Activated T-cell treated with anti-CD3 and anti-CD28 coated beads, Interleukin-2, amount 50 U/mL, for 48 hours (primary cell): ENCODE data around the gene CHRNA9.

Experiments used
- DNase-seq, 2 experiments: peaks; one replicate each; pipeline ENCODE4 v3.0.0-alpha.2; 2020

Gene CHRNA9

DNA sequence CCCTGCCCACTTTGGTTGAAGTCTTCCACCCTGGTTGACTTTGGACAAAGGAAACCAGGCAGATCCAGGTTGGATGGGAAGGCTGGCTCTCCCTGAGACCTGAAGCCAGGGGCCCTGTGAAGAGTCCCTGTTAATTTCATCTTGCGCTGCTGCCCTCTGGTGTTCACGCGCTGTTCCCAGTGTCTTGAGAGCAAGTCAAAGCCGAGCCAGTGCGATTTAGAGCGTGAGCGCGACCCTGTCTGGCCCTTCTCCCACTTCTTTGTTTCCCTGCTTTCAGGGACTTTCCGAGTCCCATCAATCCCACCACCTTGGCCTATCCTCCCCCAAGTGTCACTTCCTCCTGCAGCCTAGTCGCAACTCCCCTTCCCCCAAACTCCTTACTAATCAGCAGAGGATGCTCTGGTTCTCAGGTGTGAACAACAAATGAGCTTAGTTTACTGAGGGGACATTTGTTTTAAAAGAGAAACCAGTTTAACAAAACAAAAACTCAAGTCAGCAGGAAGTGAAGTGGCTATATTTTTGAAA is 25.8 kb upstream of the CHRNA9 start:
- DNase-seq, result peak; percentile 93 to 96

DNA sequence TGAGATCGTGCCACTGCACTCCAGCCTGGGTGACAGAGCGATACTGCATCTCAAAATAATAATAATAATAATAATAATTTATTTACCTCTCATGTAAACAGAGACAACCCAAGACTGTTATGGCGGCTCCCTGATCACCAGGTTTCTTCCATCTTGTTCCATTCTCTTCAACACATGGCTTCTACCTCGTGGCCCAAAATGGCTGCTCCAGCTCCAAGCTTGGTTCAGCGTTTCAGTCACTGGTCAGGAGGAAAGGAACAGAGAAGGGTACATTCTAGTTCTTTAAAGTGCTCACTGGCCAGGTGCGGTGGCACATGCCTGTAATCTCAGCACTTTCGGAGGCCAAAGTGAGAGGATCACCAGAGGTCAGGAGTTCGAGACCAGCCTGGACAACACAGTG is 24.9 kb upstream of the CHRNA9 start:
- DNase-seq, result no peak

DNA sequence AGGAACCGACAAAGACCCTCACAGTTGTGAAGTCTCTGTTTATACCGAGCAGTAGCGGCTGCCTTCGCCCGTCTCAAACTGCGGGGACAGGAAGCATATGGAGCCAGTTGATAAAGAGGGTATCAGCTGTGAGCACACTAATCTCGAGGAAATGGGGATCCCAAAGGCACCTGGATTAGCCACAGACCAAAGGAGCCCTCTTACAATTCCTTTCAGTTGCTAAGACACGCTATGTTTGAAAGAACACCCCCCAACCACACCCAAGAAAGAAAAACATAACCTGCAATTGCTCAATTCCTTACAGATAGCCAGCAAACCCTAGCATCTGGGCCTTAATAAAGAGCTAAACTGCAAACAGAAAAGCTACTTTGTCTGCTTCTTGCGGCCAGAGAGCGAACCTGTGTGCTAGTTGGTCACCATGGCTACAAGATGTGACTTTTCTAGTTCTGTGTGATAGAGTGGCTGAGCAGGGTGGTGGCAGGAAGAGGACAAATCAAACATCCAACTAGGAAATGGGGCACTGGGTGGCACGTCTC is 23.3 kb upstream of the CHRNA9 start:
- DNase-seq, result no peak

DNA sequence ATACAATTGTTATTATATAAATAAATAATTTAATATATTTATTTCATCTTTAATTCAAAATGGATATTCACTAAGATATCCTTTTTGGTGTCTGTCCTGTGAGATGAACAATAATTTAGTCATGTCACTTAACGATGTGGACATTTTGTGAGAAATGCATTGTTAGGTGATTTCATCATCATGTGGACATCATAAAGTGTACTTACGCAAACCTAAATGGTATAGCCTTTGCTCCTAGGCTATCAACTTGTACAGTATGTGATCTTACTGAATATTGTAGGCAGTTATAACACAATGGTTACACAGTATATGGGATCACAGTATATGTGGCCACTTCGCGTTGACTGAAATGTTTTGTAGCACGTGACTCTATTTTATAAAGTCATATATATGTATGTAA is 20.2 kb upstream of the CHRNA9 start:
- DNase-seq, result no peak

DNA sequence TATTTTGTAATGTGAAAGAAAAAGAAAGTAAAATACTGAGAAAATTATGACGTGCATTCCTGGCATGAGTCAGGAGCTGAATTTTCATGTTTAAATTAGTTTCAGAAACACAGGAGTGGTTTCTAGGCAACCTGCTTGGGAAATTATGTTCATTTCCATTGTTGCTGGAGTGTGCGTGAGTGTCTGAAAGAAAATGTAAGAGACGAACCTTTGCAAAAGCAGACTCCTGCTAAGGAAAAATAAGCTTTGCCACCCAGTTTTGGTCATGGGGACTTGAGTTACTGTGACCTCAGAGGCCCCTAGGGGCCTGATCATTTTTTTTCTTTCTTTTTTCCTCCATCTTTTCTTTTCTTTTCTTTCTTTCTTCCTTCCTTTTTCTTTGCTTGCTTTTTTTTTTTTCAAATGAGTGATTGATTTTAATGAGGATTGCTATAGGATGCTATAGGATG is 18.8 kb upstream of the CHRNA9 start:
- peak in 1 of 2 experiments; percentile 47 for DNase-seq

DNA sequence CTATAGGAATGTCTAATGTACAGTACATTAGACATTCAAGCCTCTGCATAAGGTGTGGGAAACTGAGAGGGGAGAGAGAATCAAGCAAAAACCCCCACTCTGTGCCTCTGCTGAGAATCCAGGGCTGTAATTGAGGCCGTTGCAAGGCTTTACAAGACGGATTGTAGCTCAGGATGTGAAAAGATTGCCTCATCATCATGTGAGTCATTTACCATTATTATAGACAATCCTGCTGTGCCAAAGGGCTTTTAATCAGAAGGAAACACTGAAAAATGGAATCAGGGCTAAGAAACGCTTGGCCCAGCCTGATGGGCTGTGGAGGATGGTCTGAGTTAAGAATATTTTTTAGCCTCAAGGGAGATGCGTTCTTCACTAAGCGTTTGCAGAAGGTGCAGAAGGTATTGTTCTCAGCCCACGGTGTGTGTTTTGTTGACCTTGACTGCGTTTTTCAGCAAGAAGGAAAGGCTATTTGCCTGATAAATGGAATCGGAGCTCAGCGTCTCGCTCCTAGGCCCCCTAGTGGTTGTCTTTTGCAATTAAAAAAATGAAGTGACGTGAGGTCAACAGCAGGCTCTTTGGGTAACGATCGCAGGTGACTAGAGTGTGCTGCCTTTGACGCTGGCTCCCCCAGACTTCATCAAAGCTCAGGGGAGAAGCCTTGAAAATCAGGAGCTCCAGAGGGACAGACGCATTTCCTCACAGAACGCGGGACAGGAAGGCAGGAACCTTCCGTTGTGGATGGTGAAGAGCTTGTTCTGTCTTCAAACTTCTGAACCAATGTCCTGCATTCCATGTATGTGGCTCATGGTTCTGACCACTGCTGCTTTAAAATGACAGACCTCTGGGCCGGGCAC is 18.1 kb upstream of the CHRNA9 start:
- DNase-seq, result peak; percentile 77

DNA sequence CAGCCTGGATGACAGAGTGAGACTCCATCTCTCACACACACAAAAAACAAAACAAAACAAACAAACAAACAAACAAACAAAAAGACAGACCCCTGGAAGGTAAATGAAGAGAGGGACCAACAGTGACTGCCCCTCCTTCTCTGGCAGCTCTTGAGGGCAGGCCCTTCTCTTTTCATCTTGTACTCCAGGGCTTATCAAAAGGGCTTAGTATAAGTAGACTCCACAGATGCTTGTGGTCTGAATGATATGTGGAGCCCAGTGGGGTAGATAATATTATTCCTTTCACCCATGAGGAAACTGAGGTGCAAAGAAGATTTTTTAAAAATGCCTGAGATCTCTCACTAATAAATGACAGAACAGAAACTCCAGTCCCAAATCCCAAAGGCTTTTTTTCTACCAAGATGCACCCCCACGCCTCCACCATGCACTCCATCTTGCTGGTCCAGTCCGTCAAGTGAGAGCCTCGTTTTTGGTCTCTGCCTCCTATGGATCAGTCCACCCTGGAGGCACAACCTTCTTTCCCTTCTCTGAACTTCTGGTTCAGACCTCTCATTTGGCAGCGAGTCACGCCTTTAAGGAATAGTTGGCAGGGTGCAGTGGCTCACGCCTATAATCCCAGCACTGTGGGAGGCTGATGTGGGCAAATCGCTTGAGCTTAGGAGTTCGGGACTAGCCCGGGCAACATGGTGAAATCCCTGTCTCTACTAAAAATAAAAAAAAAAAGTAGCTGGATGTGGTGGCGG is 17.0 kb upstream of the CHRNA9 start:
- no peak for DNase-seq

DNA sequence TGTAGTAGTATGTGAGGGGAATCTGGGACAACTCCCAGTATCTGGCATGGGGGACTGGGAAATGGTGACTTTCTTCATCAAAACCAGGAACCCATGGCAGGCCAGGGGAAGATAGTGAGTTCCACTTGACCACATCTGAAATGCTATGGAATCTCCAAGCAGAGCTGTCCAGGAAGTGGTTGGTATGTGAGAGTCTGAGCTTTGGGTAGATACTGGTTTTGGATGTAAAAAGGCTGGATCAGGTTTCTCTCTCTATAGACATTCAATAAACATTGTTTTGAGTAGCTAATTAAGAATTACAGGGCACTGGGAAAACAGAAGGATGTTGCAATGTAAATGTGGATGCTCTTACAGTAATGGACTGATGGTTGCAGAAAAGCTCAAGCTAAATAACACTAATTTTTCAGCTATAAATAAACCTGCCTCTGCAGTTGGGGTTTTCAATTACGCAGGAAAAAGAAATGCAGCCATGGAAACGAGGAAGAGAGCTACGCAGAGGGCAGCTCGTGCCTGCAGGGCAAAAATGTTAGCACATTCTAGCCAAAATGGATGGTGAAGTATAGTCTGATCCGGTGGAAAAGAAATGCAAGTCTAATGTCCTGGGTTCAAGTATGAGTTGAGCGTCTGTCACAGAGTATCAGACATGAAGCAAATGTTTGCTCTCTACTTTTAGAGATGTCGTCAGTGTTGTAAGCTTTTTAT is 13.4 kb upstream of the CHRNA9 start:
- no peak for DNase-seq

DNA sequence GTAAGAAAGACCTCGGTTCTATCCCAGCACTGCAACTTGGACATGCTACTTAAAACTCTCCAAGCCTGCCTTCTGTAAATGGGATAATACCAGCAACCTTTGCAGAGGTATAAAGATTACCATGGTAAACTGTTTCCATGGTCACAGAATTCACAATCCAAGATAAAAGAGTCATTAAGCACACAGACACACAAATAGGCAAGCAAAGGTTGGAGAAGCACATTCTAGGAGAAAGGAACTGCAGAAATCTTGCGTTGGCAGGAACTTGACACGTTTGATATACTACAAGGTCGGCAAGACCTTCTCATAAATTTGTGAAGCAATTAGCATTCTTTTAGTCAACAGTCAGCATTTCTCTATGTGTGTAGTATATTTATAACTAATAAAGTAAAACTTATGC is 12.3 kb upstream of the CHRNA9 start:
- no peak for DNase-seq

DNA sequence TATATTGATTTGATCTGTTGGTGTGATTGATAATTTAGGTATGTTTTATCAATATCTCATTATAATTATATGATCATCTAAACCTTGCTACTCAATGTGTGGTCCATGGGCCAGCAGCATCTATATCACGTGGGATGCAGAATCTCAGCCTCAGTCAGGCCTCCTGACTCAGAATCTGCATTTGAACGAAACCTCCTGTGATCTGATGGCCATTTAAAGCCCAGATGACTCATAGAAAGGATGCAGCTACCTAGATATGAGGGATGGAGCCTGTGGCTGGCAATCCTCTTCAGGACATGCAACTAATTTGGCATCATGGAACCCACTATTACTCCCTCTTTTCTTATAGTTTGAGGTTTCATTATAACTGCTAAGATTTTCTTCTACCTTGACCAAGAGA is 11.3 kb upstream of the CHRNA9 start:
- DNase-seq, result no peak

DNA sequence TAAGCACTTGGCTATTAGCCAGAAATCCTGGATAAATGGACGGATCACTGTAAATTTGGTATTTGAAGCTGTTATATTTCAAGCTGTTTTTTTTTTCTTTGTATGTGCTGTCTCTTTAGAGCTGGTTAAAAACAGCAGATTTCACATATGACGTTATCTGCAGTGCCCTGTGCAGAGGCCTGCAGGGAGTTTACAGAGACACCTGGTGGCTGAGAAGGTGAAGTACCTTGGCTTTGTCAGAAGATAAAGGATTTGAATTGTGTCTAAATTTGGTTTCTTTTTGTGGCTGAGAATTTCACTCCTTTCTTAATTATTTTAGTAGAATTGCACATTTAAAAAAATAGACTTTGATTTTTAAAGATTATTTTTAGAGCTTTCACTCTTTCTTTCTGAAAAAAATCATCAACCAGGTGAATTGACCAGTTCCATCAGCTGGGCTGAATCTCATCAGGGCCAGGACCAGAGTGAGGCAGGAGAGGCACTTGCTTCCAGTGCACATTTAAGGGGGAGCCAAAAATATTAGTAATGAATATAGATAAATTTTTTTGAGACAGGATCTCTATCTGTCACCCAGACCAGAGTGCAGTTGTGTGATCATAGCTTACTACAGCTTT is 9.6 kb upstream of the CHRNA9 start:
- peak in 1 of 2 experiments; percentile 58 for DNase-seq

GRCh38 chr4:40327340-40327739 is 7.8 kb upstream of the CHRNA9 start:
- no peak for DNase-seq

- no peak for DNase-seq
These were observed 6.8 kb upstream of the CHRNA9 start for GRCh38 chr4:40328383-40328782.

DNA sequence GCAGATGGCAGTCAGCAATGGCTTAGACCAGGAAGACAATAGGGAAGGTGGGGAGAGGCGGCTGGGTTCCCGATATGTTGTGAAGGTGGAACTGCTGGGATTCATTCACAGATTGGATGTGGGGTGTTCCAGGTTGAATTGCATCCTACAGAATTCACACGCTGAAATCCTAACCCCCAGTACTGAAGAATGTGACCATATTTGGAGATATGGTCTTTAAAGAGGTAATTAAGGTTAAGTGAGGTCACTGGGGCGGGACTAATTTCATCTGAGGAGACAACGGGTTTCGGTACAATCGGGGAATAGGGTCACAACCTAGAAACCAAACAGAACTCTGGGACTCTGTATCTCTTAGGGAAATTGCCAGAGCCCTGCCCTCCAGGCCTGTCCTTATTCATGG is 5.3 kb upstream of the CHRNA9 start:
- DNase-seq, result no peak

- no peak for DNase-seq
These were observed 4.6 kb upstream of the CHRNA9 start for GRCh38 chr4:40330536-40330935.

- DNase-seq, result no peak
These were observed 3.9 kb upstream of the CHRNA9 start for GRCh38 chr4:40331101-40331745.

- no peak for DNase-seq
These were observed 3.2 kb upstream of the CHRNA9 start for GRCh38 chr4:40331961-40332360.

- no peak for DNase-seq
These were observed 1.2 kb upstream of the CHRNA9 start for GRCh38 chr4:40333921-40334352.

GRCh38 chr4:40335525-40335894 is 377 bp downstream of the CHRNA9 start:
- DNase-seq, result no peak

- DNase-seq, result no peak
These were observed 1.9 kb downstream of the CHRNA9 start for GRCh38 chr4:40337051-40337450.

DNA sequence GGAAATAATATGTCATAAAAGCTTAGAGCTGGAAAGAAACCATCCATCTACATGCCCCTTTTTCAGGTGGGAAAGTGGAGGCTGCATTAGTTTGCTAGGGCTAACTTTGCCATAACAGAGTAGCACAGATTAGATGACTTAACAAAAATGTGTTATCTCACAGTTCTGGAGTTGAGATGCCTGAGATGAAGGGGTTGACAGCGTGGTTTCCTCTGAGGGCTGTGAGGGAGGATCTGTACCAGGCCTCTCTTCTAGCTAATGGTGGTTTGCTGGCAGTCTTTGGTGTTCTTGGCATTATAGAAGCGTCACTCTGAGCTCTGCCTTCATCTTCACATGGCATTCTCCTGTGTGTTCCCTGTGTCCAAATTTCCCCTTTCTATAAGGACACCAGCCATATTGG is 2.4 kb downstream of the CHRNA9 start:
- no peak for DNase-seq

DNA sequence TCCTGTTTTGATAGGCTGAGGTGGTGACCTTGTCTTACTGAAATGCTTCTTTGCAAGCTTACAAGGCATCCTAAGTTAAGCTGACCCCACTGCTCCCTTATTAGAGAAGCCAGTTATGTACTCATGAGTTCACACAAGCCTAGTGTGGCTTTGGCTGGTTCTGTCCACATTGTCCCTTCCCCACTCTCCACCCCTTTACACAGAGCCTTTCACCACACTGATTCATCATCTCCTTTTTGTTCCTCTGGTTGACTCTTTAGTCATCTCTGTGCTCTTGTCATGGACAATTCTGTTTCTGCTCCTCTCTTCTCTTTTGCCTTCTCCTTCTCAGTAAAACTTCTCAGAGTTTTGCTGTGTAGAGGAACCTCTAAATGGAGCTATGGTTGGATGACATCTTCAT is 4.9 kb downstream of the CHRNA9 start:
- no peak for DNase-seq
